C4-2B (cell line): ENCODE data around the gene AFF3.

Experiments
- ZFX ChIP-seq: fragments of 450-650 bp; IDR thresholded peaks from 2 replicates; pipeline ENCODE4 v1.6.1; 2017
- TF ChIP-seq, protein P1 (sequence below): fragments of 450-650 bp; conservative IDR thresholded peaks from 2 replicates; pipeline ENCODE4 v1.5.1; 2017; ENCODE audit warnings: mild to moderate bottlenecking

DNA sequence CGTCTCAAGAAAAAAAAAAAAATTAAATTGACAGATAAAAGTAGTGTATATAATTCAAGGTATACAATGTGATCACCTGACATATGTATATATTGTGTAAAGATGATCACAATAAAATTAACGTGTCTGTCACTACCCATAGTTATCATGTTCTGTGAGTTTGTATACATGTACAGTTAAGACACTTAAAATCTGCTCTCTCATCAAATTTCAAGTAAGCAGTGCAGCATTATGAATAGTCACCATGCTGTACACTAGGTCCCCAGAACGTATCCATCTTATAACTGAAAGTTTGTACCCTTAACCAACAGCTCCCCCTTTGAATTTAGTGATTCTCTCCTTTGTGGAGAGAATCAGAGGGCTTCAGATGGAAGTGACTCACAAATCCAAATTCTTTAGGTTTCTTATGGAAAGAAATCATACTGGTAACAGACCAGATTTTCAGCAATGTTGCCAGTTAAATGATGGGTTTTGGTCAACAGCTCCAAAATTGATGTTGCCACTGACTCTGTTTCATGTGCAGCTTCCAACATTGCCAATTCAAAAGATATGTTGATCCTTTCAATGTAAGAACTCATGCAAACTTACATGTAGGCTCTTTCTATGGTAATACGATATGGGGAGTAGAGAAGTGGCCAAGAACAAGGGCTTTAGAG is 281.5 kb downstream of the AFF3 start:
- TF ChIP-seq, protein P1, sequence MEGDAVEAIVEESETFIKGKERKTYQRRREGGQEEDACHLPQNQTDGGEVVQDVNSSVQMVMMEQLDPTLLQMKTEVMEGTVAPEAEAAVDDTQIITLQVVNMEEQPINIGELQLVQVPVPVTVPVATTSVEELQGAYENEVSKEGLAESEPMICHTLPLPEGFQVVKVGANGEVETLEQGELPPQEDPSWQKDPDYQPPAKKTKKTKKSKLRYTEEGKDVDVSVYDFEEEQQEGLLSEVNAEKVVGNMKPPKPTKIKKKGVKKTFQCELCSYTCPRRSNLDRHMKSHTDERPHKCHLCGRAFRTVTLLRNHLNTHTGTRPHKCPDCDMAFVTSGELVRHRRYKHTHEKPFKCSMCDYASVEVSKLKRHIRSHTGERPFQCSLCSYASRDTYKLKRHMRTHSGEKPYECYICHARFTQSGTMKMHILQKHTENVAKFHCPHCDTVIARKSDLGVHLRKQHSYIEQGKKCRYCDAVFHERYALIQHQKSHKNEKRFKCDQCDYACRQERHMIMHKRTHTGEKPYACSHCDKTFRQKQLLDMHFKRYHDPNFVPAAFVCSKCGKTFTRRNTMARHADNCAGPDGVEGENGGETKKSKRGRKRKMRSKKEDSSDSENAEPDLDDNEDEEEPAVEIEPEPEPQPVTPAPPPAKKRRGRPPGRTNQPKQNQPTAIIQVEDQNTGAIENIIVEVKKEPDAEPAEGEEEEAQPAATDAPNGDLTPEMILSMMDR = no peak
- no peak for TF ChIP-seq ZFX
